ENCODE results near the gene SMIM33.
"Not testable (repeated sequence)": the region's sequence is repeated elsewhere in the genome, so short reads cannot be mapped to it uniquely, and the experiment has no call there.

GRCh38 chr5:139503036-139503817, 32.4 kb downstream of the SMIM33 start:
- not testable (repeated sequence) for TF ChIP-seq EZH2 (IDR thresholded peaks at IDR 0.05; ENCODE audit: insufficient read depth, poor library complexity, severe bottlenecking); EZH2phosphoT487 (IDR thresholded peaks at IDR 0.05; ENCODE audit: insufficient read depth, low read depth)

All from GM23248 (cell line).